Thoracic aorta endothelial cell (primary cell): ENCODE measurements around the gene OTP. TPM values are rescaled to one million over a fixed set of nuclear protein-coding genes. Genes with fewer than 3 reads are reported as not detected.

ENCODE experiments used
- total RNA-seq: library from RNA; depleted of rRNA; stranded (reverse); fragments of >200 nt; gene quantifications from 2 replicates; pipeline ENCODE4 v1.2.3, GENCODE V29; 2012

OTP gene
- not detected in 2 replicates for total RNA-seq

DNA sequence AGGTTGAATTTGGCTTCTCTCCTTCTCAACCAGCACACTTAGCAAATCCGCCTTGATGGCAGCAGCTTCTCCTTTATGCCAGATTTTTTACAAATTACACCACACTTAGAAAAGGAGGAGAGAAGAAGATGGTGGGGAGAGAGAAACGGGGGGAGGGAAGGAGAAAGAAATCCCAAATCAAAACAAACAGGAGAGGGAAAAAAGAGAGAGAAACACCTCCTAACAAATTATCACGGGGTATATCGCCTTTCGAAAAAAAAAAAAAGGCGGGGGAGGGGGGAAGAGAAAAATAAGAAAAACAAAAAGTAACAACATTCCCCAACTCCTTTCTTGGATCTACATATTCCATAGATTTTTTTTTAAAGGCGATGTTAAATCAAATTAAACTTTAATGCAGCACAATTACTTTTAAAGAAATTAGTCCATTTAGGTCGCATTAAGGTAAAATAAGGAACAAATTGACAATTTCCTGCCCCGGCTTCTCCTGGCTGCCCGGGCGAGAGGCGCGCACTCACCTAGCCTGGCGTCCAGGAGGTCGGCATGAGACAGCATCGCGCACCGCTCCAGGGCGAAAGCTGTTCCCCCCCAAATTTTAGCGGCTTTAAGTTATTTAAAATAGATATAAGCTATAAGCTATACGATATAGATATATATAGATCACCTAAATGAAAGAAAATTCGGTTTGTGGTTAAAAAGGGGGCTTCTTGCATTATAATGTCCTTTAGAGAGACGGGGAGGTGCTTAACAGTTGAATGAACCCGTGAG is at the start of gene OTP:
Gene OTP (minus strand): TSS at position 716 of the 765 bp plus-strand sequence. CDS start 164 bp downstream, at position 552.

Other genes with a start within 250 kb of the OTP start
- gene WDR41, start 146.4 kb downstream of the OTP start, total RNA-seq: 70.0 and 93.6 TPM in 2 replicates
- 180 and 195 TPM in 2 replicates for gene TBCA, start 137.6 kb upstream of the OTP start, total RNA-seq